ENCODE measurements around the gene ATAD3C. TPM values are rescaled to one million over a fixed set of nuclear protein-coding genes. Genes with fewer than 3 reads are reported as not detected.
A peak's percentile ranks its signal among the peaks of the same experiment; 100 is the strongest.
"Not testable (repeated sequence)": the region's sequence is repeated elsewhere in the genome, so short reads cannot be mapped to it uniquely, and the experiment has no call there.

Gene ATAD3C
- total RNA-seq, 6 donors from 2014 or later: 9.2 to 20.9 (median 14.7) TPM

GRCh38 chr1:1428174-1428573 is 21.3 kb upstream of the ATAD3C start:
- TF ChIP-seq EP300 (IDR thresholded peaks at IDR 0.05): no peak
- TF ChIP-seq CTCF (IDR thresholded peaks at IDR 0.05): no peak
- no peak for TF ChIP-seq POLR2AphosphoS5 (IDR thresholded peaks at IDR 0.05)
- TF ChIP-seq POLR2A (IDR thresholded peaks at IDR 0.05): no peak
- ATAC-seq (ENCODE audit: low FRiP score in 2 of 2) (no peak), DNase-seq (no peak)
- WGBS, 2 donors: 78 to 85% methylated on average over 12 to 19 of the region's 19 CpGs
- Histone ChIP-seq H3K4me3 (no peak overlapping the region), H3K36me3 (no peaks in the 10 kb centered on the region), H3K27ac (no peak overlapping the region), H3K27me3 (peaks cover 0 to 3% (median 0%) of the 10 kb centered on the region in 4 donors), H3K4me1 (peaks cover 35 to 54% (median 39%) of the 10 kb centered on the region in 4 donors), H3K9me3 (no peaks in the 10 kb centered on the region)

- not testable (repeated sequence) for H3K27ac ChIP-seq; H3K4me3 ChIP-seq; H3K36me3 ChIP-seq; DNase-seq; ATAC-seq (ENCODE audit: low FRiP score in 2 of 2); H3K9me3 ChIP-seq; H3K27me3 ChIP-seq
- 91 to 95% methylated on average over 6 of the region's 6 CpGs for WGBS, 2 donors
- H3K4me1 ChIP-seq: peaks cover 43 to 62% (median 47%) of the 10 kb centered on the region in 4 donors
Measured at GRCh38 chr1:1428967-1429366, 20.5 kb upstream of the ATAD3C start.

GRCh38 chr1:1429671-1430073 is 19.8 kb upstream of the ATAD3C start:
- peaks cover 50 to 69% (median 54%) of the 10 kb centered on the region in 4 donors for H3K4me1 ChIP-seq
- 52 to 65% methylated on average over 6 of the region's 6 CpGs for WGBS, 2 donors

GRCh38 chr1:1430114-1430982 is 19.1 kb upstream of the ATAD3C start:
- TF ChIP-seq POLR2A (IDR thresholded peaks at IDR 0.05): peak in 1 of 4 donors; percentile 51
- no peak for TF ChIP-seq EP300 (IDR thresholded peaks at IDR 0.05)
- TF ChIP-seq POLR2AphosphoS5 (IDR thresholded peaks at IDR 0.05): peak in 1 of 2 donors; percentile 36
- TF ChIP-seq CTCF (IDR thresholded peaks at IDR 0.05): peak in 5 of 6 experiments; percentile 15 to 54 (median 33)
- peak; percentile 82 to 89 for DNase-seq
- no peaks in the 10 kb centered on the region for H3K36me3 ChIP-seq
- H3K27me3 ChIP-seq: peaks cover 0 to 3% (median 0%) of the 10 kb centered on the region in 4 donors
- 35 to 42% methylated on average over 4 to 34 of the region's 35 CpGs for WGBS, 2 donors
- H3K4me1 ChIP-seq: peaks cover 57 to 76% (median 61%) of the 10 kb centered on the region in 4 donors
- peak overlapping the region; percentile 87 to 95 (median 92) for H3K27ac ChIP-seq
- no peaks in the 10 kb centered on the region for H3K9me3 ChIP-seq
- peak overlapping the region in 1 of 4 donors; percentile 2 for H3K4me3 ChIP-seq
- peak; percentile 34 to 36 for ATAC-seq (ENCODE audit: low FRiP score in 2 of 2)

More at GRCh38 chr1:1429671-1430073, 19.8 kb upstream of the ATAD3C start:
- H3K27me3 ChIP-seq: peaks cover 0 to 3% (median 0%) of the 10 kb centered on the region in 4 donors
- H3K4me3 ChIP-seq: no peak overlapping the region
- TF ChIP-seq CTCF (IDR thresholded peaks at IDR 0.05): no peak
- TF ChIP-seq EP300 (IDR thresholded peaks at IDR 0.05): no peak
- no peak for TF ChIP-seq POLR2A (IDR thresholded peaks at IDR 0.05)
- no peak for TF ChIP-seq POLR2AphosphoS5 (IDR thresholded peaks at IDR 0.05)
- ATAC-seq (ENCODE audit: low FRiP score in 2 of 2) (no peak), DNase-seq (no peak)
- no peaks in the 10 kb centered on the region for H3K36me3 ChIP-seq
- H3K27ac ChIP-seq: peak overlapping the region; percentile 87 to 95 (median 92)
- H3K9me3 ChIP-seq: no peaks in the 10 kb centered on the region

GRCh38 chr1:1430992-1431844 is 18.3 kb upstream of the ATAD3C start:
- Histone ChIP-seq H3K9me3 (no peaks in the 10 kb centered on the region), H3K4me3 (peak overlapping the region in 1 of 4 donors; percentile 0), H3K36me3 (no peaks in the 10 kb centered on the region), H3K27me3 (peaks cover 0 to 10% (median 0%) of the 10 kb centered on the region in 4 donors), H3K27ac (peak overlapping the region; percentile 87 to 95 (median 92)), H3K4me1 (peaks cover 66 to 82% (median 67%) of the 10 kb centered on the region in 4 donors)
- 29 to 44% methylated on average over 8 to 18 of the region's 18 CpGs for WGBS, 2 donors
- DNase-seq: peak in 1 of 2 donors; percentile 54
- no peak for ATAC-seq (ENCODE audit: low FRiP score in 2 of 2)
- TF ChIP-seq EP300 (IDR thresholded peaks at IDR 0.05) (no peak), POLR2A (IDR thresholded peaks at IDR 0.05) (no peak), CTCF (IDR thresholded peaks at IDR 0.05) (no peak), POLR2AphosphoS5 (IDR thresholded peaks at IDR 0.05) (no peak)

All from upper lobe of left lung (tissue), 6 donors.